GM18858 (cell line): Measurements from ENCODE around the gene BTBD19.
"Not testable (repeated sequence)": the region's sequence is repeated elsewhere in the genome, so short reads cannot be mapped to it uniquely, and the experiment has no call there.

Experiments used
- ATAC-seq: cut with Tn5 transposase; IDR thresholded peaks from one replicate; pipeline ENCODE4 v1.9.1; 2021; ENCODE audit not compliant: unreplicated experiment

The BTBD19 gene

GRCh38 chr1:44828003-44828651, 19.8 kb downstream of the BTBD19 start:
- ATAC-seq: no peak

GRCh38 chr1:44828841-44829440, 20.6 kb downstream of the BTBD19 start:
- ATAC-seq: no peak

- ATAC-seq: no peak
Measured at GRCh38 chr1:44829506-44830384, 21.4 kb downstream of the BTBD19 start.

DNA sequence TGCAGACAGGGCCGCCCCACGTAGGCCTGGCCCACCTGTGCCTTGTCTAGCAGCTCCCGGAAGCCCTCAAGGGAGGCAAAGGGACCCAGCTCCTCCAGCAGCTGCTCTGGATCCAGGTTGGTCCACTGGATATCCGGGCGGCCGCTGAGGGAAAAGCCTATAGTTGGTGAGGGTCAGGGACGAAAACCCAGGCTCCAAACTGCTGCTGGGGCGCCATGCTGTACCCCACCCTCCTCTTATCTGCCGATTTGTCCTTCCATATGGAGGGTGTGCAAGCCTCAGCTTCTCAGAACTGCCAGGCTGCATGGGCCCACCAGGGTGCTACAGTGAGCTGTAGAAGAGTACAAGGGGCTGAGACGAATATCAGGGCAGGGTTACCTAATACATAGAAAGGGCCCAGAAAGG, 22.6 kb downstream of the BTBD19 start:
- ATAC-seq: no peak

- ATAC-seq: no peak
Measured at GRCh38 chr1:44831516-44831915, 23.2 kb downstream of the BTBD19 start.

- no peak for ATAC-seq
Measured at GRCh38 chr1:44832056-44832705, 23.9 kb downstream of the BTBD19 start.

- no peak for ATAC-seq
Measured at GRCh38 chr1:44834328-44834727, 26.0 kb downstream of the BTBD19 start.

DNA sequence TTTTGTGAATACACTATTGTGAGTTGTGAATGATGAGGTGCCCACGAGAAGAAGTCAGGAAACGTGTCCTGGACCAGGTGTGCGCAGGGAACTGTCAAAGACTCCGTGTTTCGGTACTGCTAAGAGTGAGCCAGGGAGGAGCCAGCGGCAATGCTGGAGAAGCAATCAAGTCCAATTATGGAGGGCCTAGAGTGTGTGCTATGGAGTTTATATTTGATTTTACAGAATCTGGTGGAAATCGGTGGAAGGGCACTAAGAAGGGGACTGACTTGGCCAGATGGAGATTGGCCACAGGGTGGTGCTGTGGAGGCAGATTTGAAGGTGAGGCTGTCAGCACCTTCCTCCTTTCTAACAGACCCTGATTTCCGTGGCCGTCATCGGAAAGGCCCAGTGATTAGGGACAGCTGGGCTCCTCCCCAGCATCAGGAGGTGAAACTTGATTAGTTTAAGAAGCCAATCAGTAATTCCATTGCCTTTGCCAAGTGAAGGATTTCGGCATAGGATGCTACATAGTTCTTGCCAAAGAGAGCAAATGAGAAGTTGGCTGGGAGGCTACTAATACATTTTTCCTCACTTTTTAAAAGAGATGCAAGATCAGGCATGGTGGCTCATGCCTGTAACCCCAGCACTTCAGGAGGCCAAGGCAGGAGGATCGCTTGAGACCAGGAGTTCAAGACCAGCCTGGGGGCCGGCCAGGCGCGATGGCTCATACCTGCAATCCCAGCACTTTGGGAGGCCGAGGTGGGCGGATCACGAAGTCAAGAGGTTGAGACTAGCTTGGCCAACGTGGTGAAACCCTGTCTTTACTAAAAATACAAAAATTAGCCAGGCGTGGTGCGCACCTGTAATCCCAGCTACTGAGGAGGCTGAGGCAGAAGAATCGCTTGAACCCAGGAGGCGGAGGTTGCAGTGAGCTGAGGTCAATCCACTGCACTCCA, 27.7 kb downstream of the BTBD19 start:
- ATAC-seq: no peak

GRCh38 chr1:44838294-44838693, 30.0 kb downstream of the BTBD19 start:
- not testable (repeated sequence) for ATAC-seq

DNA sequence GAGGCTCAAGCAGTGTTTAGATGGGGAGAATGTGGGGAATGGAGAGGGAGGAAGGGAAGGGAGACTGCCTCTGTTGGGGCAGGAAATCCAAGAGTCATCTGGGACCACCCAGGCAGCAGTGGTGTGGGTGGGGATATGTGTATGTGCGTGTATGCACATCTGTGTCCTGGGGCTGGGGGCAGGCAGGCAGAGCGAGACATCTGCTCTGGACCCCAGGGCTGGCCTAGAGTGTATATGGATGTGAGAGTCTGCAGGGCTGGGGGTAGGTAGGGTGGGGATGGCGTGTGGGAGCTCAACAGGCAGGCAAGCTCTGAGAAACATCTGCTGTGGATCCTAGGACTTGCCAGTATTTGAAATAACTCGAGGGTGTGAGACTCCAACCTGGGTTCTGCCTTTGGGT, 31.3 kb downstream of the BTBD19 start:
- no peak for ATAC-seq

GRCh38 chr1:44842486-44842861, 34.2 kb downstream of the BTBD19 start:
- no peak for ATAC-seq

DNA sequence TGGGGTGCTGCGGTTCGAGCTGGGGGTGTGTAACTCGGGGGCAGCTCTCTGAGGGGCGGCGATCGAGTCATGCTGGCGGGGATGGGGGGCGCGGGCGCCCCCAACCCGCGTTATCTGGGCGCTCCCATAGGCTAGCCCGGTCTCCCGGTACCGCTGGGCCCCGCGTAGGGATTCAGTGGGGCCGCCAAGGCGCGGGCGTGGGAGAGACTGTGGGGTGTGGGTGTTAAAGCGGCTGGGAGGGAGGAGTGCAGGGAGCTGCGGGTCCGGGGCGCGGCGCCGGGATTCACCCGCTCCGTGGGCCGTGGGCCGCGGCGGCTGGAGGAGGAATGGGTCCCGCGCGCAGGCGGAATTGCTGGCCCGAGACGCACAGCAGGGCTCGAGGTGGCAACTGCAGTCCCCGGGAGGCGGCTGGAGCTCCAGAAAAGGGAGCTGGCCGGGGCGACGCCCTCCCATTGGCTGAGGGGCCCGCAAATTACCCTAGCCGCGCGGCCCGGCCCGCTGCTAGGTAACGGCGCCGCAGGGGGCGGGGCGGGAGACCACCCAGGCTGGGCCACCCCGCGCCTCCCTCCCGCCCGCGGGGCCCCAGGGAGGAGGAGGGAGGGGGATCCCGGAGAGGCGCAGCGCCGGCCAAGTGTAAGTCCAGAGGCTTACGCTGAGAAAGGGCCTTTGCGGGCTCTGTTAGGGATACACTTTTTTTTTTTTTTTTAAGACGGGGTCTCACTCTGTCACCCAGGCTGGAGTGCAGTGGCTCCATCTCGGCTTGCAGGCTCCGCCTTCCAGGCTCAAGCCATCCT, 34.7 kb downstream of the BTBD19 start, which contains the start of gene PTCH2:
TSS of gene PTCH2 (minus strand) at position 392 of the 794 bp plus-strand sequence. CDS start at position 71, 321 bp downstream.
- no peak for ATAC-seq

GRCh38 chr1:44846985-44847384, 38.7 kb downstream of the BTBD19 start:
- ATAC-seq: no peak

DNA sequence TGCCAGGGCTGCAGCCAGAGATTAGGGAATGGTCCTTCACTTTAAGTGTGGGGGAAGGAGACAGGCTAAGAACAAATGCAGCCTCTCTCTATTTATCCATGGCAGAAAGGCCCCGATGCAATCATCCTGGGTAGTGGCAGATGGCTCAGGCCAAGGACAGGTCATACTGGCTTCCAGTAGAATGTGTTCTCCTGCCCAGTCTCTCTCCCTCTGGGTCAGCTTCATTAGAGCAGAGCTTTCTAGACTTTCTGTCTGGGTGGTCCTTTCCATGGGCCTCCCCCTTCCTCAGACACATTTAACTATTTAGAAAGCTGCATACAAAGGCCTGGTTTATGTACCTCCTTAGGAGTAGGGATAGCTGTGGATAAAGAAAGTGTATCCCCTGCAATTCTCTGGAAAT, 39.5 kb downstream of the BTBD19 start:
- ATAC-seq: no peak

DNA sequence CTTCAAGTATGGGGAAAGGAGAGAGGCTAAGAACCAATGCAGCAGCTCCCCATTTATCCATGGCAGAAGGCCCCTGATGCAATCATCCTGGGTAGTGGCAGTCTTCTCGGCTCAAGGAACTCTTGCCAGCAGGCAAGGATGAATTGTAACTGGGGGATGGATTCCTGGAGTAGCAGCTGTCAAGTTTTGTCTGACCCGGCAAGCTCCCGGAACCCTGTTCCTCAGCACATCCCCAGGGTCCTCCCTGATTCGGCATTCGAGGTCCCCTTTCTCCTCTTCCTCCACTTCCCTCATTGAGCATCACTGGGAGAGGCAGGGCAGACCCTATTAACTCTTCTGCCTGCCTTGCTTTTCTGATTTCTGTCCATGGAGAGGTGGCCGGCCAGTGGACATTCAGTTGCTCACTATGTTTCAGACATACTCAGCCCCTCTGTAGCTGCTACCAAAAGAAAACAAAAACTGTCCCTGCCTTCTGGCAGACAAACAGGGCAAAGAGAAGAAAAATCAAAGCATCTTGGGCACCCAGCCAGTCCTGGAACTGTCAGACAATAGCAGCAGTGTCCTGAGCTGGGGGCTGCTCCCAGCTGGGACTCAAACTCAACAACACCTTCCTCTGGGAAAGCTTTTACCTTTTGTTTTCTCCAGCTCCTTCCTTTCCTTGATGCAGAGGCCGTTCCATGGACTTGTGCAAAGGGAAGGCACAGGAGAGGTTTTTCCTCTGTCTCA, 40.3 kb downstream of the BTBD19 start:
- ATAC-seq: no peak

GRCh38 chr1:44849575-44850132, 41.3 kb downstream of the BTBD19 start:
- ATAC-seq: no peak

DNA sequence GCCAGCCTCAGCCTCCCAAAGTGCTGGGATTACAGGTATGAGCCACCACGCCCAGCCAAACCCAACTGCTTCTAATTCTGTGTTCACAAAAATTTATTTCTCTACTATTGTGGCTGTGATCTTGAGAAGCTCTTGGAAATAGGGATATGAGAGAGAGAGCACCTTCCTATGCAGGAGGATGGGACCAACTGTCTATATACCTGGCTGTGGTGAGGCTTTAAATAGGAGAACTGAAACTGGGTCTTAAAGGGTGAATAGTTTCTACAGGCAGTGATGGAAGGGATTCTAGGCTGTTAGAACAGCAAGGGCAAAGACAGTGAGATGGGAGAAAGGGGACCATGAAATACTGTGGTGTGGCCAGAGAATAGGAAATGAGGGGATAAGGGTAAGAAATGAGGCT, 43.0 kb downstream of the BTBD19 start:
- ATAC-seq: no peak

DNA sequence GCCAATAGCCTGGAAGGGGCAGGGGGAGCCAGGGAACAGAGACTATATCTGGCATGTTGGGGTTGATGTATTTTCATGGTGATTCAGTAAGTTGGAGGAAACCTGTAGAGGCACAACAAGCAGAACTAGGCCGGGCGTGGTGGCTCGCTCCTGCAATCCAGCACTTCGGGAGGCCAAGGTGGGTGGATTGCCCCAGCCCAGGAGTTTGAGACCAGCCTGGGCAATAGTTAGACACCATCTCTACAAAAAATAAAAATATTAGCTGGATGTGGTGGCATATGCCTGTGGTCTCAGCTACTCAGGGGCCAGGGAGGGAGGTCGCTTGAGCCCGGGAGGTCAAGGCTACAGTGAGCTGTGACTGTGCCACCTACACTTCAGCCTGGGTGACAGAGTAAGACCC, 44.9 kb downstream of the BTBD19 start:
- ATAC-seq: no peak

- ATAC-seq: no peak
Measured at GRCh38 chr1:44854970-44855369, 46.6 kb downstream of the BTBD19 start.
